ENCODE measurements around the gene AUH.

The AUH gene

GRCh38 chr9:91256235-91256634 lies 105.5 kb downstream of the AUH start:
- H3K4me3 ChIP-seq (replicated peaks; ENCODE audit: low read depth, low read length) = no peak overlapping the region
- TF ChIP-seq, protein P1, sequence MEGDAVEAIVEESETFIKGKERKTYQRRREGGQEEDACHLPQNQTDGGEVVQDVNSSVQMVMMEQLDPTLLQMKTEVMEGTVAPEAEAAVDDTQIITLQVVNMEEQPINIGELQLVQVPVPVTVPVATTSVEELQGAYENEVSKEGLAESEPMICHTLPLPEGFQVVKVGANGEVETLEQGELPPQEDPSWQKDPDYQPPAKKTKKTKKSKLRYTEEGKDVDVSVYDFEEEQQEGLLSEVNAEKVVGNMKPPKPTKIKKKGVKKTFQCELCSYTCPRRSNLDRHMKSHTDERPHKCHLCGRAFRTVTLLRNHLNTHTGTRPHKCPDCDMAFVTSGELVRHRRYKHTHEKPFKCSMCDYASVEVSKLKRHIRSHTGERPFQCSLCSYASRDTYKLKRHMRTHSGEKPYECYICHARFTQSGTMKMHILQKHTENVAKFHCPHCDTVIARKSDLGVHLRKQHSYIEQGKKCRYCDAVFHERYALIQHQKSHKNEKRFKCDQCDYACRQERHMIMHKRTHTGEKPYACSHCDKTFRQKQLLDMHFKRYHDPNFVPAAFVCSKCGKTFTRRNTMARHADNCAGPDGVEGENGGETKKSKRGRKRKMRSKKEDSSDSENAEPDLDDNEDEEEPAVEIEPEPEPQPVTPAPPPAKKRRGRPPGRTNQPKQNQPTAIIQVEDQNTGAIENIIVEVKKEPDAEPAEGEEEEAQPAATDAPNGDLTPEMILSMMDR (IDR thresholded peaks at IDR 0.05; ENCODE audit: low read length, missing control alignments) = no peak
- no peak for DNase-seq (ENCODE audit: low read depth)

DNA sequence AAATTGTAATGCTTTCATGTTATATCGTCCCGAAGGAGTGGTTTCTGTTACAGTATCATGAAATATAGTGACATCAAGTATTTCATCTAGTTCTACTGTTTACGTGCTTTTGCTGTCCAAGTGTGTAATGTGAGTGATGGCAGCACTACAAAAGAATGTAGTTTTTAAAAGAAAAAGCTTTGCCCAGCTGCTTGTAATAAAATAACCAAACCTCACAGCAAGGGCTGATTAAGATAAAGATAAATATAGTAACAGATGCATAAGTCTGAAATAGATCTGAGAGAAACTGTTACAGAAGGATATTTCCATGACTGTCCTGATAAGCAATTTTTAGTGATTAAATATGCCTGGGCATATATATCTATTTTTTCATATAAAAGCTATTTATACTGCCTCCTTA lies 106.4 kb downstream of the AUH start:
- TF ChIP-seq, protein P1 (IDR thresholded peaks at IDR 0.05; ENCODE audit: low read length, missing control alignments) = no peak
- DNase-seq (ENCODE audit: low read depth) = peak; percentile 11
- no peak overlapping the region for H3K4me3 ChIP-seq (replicated peaks; ENCODE audit: low read depth, low read length)

DNA sequence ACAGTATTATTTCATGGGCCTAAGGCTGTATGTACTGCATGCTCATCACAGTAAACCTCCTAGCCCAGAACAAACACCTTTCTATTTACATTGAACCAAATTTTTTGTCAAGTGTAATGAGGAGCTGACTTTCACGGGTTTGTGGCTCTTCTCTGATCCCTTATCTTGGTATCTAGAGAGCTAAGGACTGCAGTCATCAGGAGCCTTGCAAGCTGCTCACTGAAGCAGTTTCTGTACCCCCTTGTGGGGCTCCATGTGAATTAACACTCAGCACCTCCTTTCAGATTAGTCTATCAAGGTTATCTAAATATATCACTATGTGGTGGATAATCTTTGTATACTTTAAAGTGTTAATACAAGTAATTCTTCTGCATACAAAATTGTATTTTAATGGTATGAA lies 108.2 kb downstream of the AUH start:
- H3K4me3 ChIP-seq (replicated peaks; ENCODE audit: low read depth, low read length) = no peak overlapping the region
- TF ChIP-seq, protein P1 (IDR thresholded peaks at IDR 0.05; ENCODE audit: low read length, missing control alignments) = peak; percentile 2
- no peak for DNase-seq (ENCODE audit: low read depth)

GRCh38 chr9:91248707-91249106 lies 113.0 kb downstream of the AUH start:
- TF ChIP-seq, protein P1 (IDR thresholded peaks at IDR 0.05; ENCODE audit: low read length, missing control alignments) = no peak

DNA sequence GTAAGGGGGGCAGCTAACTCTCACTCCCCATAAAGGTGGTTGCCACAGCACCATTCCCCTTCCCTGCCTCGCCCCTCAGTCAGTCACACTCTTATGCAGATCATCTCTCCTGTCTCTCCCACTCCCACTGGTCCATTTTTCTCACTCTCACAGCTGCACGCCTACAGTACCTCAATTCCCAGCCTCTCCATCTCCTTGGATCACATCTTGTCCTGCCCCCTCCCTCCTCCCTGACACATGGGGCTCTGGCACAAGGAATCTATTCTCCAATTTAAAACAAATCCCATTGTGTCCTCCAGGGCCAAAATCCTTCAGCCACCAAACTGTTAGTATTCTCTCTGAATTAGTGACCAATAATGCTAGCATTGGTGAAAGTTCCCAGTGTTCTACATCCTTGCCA lies 114.4 kb downstream of the AUH start:
- TF ChIP-seq, protein P1 (IDR thresholded peaks at IDR 0.05; ENCODE audit: low read length, missing control alignments) = no peak
- no peak for DNase-seq (ENCODE audit: low read depth)
- no peak overlapping the region for H3K4me3 ChIP-seq (replicated peaks; ENCODE audit: low read depth, low read length)

More at GRCh38 chr9:91248707-91249106, 113.0 kb downstream of the AUH start:
- H3K4me3 ChIP-seq (replicated peaks; ENCODE audit: low read depth, low read length) = no peak overlapping the region
- DNase-seq (ENCODE audit: low read depth) = no peak

GRCh38 chr9:91246846-91247245 lies 114.9 kb downstream of the AUH start:
- DNase-seq (ENCODE audit: low read depth) = peak; percentile 34
- no peak overlapping the region for H3K4me3 ChIP-seq (replicated peaks; ENCODE audit: low read depth, low read length)
- TF ChIP-seq, protein P1 (IDR thresholded peaks at IDR 0.05; ENCODE audit: low read length, missing control alignments) = no peak
